ENCODE results near the gene IL22RA1.

IL22RA1 gene

GRCh38 chr1:24134376-24134775, 8.6 kb downstream of the IL22RA1 start:
- no peak for DNase-seq

GRCh38 chr1:24133819-24134218, 9.1 kb downstream of the IL22RA1 start:
- no peak for DNase-seq

- no peak for DNase-seq
Measured at GRCh38 chr1:24130385-24130784, 12.6 kb downstream of the IL22RA1 start.

GRCh38 chr1:24127801-24128363, 15.1 kb downstream of the IL22RA1 start:
- DNase-seq = no peak

GRCh38 chr1:24127134-24127800, 15.7 kb downstream of the IL22RA1 start:
- DNase-seq = no peak

- no peak for DNase-seq
Measured at GRCh38 chr1:24126672-24127023, 16.3 kb downstream of the IL22RA1 start.

GRCh38 chr1:24126018-24126671, 16.8 kb downstream of the IL22RA1 start:
- peak; percentile 85 to 88 (median 86) for DNase-seq

- DNase-seq = peak; percentile 74 to 85 (median 78)
Measured at GRCh38 chr1:24125456-24125855, 17.5 kb downstream of the IL22RA1 start.

- no peak for DNase-seq
Measured at GRCh38 chr1:24124980-24125379, 18.0 kb downstream of the IL22RA1 start.

- no peak for DNase-seq
Measured at GRCh38 chr1:24123611-24124010, 19.3 kb downstream of the IL22RA1 start.

GRCh38 chr1:24122776-24123175, 20.2 kb downstream of the IL22RA1 start:
- DNase-seq = no peak

- no peak for DNase-seq
Measured at GRCh38 chr1:24121406-24121805, 21.5 kb downstream of the IL22RA1 start.

- no peak for DNase-seq
Measured at GRCh38 chr1:24120965-24121364, 22.0 kb downstream of the IL22RA1 start.

- no peak for DNase-seq
Measured at GRCh38 chr1:24119859-24120756, 22.8 kb downstream of the IL22RA1 start.

- DNase-seq = no peak
Measured at GRCh38 chr1:24119489-24119858, 23.5 kb downstream of the IL22RA1 start.

- DNase-seq = no peak
Measured at GRCh38 chr1:24118410-24119242, 24.3 kb downstream of the IL22RA1 start.

- no peak for DNase-seq
Measured at GRCh38 chr1:24117722-24118409, 25.1 kb downstream of the IL22RA1 start.

GRCh38 chr1:24117132-24117531, 25.8 kb downstream of the IL22RA1 start:
- DNase-seq = no peak

GRCh38 chr1:24114753-24115152, 28.2 kb downstream of the IL22RA1 start:
- DNase-seq = no peak

GRCh38 chr1:24113641-24114033, 29.3 kb downstream of the IL22RA1 start:
- DNase-seq = no peak

GRCh38 chr1:24111996-24112779, 30.8 kb downstream of the IL22RA1 start, which contains the start of gene MYOM3:
MYOM3 (minus strand) TSS chr1:24112135; CDS start chr1:24108636, 3,499 bp downstream.
- DNase-seq = peak; percentile 65 to 77 (median 66)

Data from suppressor macrophage treated with lipopolysaccharide for 1 hour (primary cell).